ENCODE measurements around the gene SPECC1. TPM values are rescaled to one million over a fixed set of nuclear protein-coding genes. Genes with fewer than 3 reads are reported as not detected.

SPECC1 gene
- total RNA-seq, 1 donor from 2014 or later, result 93.1 TPM

DNA sequence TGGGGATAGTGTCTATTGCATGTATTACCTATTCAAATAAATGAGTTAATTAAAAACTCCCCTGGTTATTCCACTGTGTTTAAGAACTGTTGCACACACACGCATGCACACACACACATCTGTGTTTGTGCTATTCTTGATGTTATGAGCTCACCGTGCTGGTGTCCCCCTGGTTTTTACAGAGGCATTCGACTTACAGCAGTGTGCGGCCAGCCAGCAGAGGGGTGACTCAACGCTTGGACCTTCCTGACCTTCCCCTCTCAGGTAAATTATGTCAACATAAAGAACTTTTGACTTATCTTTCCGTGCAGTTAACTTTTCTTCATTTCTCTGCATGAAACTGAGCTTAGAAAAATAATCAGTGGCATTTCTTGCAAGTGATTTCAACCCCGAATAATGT is 244.2 kb downstream of the SPECC1 start:
- Histone ChIP-seq H3K27ac (no peak overlapping the region), H3K9me3 (ENCODE audit: low read depth) (peaks cover 6% of the 10 kb centered on the region), H4K20me1 (ENCODE audit: low read depth) (no peaks in the 10 kb centered on the region), H3K36me3 (peaks cover 12% of the 10 kb centered on the region), H3F3A (ENCODE audit: low read depth) (no peaks in the 10 kb centered on the region), H3K4me3 (no peak overlapping the region), H3K79me2 (ENCODE audit: low read depth) (no peaks in the 10 kb centered on the region), H3K9ac (no peak overlapping the region), H3K4me1 (no peaks in the 10 kb centered on the region), H2AFZ (replicated peaks) (no peak overlapping the region), H3K27me3 (no peaks in the 10 kb centered on the region), H3K4me2 (no peak overlapping the region)
- H3K27me3 Mint-ChIP-seq (ENCODE audit: insufficient read depth, low read depth), result no peaks in the 10 kb centered on the region
- no peak overlapping the region for H3K4me3 Mint-ChIP-seq
- H3K9me3 Mint-ChIP-seq, result peaks cover 17% of the 10 kb centered on the region
- peaks cover 44% of the 10 kb centered on the region for H3K36me3 Mint-ChIP-seq
- DNase-seq (ENCODE audit: low spot score), result no peak
- H3K4me1 Mint-ChIP-seq, result peaks cover 23% of the 10 kb centered on the region
- H3K27ac Mint-ChIP-seq, result no peak overlapping the region
- TF ChIP-seq, protein P1, sequence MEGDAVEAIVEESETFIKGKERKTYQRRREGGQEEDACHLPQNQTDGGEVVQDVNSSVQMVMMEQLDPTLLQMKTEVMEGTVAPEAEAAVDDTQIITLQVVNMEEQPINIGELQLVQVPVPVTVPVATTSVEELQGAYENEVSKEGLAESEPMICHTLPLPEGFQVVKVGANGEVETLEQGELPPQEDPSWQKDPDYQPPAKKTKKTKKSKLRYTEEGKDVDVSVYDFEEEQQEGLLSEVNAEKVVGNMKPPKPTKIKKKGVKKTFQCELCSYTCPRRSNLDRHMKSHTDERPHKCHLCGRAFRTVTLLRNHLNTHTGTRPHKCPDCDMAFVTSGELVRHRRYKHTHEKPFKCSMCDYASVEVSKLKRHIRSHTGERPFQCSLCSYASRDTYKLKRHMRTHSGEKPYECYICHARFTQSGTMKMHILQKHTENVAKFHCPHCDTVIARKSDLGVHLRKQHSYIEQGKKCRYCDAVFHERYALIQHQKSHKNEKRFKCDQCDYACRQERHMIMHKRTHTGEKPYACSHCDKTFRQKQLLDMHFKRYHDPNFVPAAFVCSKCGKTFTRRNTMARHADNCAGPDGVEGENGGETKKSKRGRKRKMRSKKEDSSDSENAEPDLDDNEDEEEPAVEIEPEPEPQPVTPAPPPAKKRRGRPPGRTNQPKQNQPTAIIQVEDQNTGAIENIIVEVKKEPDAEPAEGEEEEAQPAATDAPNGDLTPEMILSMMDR (IDR thresholded peaks at IDR 0.05), result no peak
- no peak for TF ChIP-seq EZH2phosphoT487 (IDR thresholded peaks at IDR 0.05)
- TF ChIP-seq EZH2 (IDR thresholded peaks at IDR 0.05), result no peak

DNA sequence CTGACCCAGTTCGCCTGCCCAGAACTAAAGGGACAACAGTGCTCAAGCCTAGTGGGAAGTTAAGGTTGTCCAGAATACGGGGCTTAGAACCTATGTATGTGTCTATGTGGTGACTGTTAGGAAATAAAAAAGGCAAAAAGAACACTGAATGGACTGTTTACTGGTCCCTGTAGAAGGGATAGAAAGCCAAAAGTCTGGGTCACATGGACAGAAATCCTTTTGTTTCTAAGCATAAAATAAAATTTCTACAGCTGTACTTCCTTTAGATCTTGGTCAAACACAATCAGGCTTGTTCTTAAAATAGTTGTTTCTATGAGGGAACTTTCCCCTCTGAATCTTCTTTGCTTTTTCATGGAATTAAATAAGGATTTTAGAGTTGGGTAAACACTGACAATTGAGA is 245.4 kb downstream of the SPECC1 start:
- Histone ChIP-seq H3K27me3 (no peaks in the 10 kb centered on the region), H3K36me3 (no peaks in the 10 kb centered on the region), H3F3A (ENCODE audit: low read depth) (no peaks in the 10 kb centered on the region), H3K9ac (no peak overlapping the region), H4K20me1 (ENCODE audit: low read depth) (no peaks in the 10 kb centered on the region), H2AFZ (replicated peaks) (no peak overlapping the region), H3K4me2 (no peak overlapping the region), H3K4me3 (no peak overlapping the region), H3K4me1 (no peaks in the 10 kb centered on the region), H3K9me3 (ENCODE audit: low read depth) (peaks cover under 1% of the 10 kb centered on the region), H3K27ac (no peak overlapping the region), H3K79me2 (ENCODE audit: low read depth) (no peaks in the 10 kb centered on the region)
- Mint-ChIP-seq H3K9me3 (peaks cover 15% of the 10 kb centered on the region), H3K27ac (peak overlapping the region; percentile 82), H3K27me3 (ENCODE audit: insufficient read depth, low read depth) (no peaks in the 10 kb centered on the region), H3K36me3 (peaks cover 41% of the 10 kb centered on the region), H3K4me1 (peaks cover 23% of the 10 kb centered on the region), H3K4me3 (no peak overlapping the region)
- DNase-seq (ENCODE audit: low spot score), result no peak
- TF ChIP-seq, protein P1 (IDR thresholded peaks at IDR 0.05), result no peak
- no peak for TF ChIP-seq EZH2phosphoT487 (IDR thresholded peaks at IDR 0.05)
- TF ChIP-seq EZH2 (IDR thresholded peaks at IDR 0.05), result no peak

DNA sequence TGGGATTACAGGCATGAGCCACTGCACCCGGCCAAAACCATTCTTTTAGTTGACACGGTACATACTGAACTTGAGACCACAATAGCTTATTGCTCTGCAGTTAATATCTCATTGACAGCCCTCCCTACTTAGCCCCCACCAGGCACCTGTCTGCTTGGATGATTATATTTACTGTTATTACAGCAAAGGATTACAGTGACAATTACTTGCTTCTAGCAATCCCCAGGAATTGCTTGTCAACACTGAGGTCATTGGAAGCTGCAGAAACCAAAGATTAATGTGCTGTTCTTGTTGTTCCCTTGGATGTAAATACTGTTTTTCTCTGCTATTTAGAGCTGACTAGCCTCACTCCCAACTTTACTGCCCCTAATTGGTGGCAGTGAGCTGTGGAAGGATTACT is 247.0 kb downstream of the SPECC1 start:
- H3K27me3 Mint-ChIP-seq (ENCODE audit: insufficient read depth, low read depth), result no peaks in the 10 kb centered on the region
- no peak overlapping the region for H3K4me3 Mint-ChIP-seq
- H3K9ac ChIP-seq, result no peak overlapping the region
- no peak overlapping the region for H3K27ac ChIP-seq
- no peaks in the 10 kb centered on the region for H3K9me3 ChIP-seq (ENCODE audit: low read depth)
- H3K4me3 ChIP-seq, result no peak overlapping the region
- H3K36me3 Mint-ChIP-seq, result peaks cover 47% of the 10 kb centered on the region
- H3F3A ChIP-seq (ENCODE audit: low read depth), result no peaks in the 10 kb centered on the region
- H4K20me1 ChIP-seq (ENCODE audit: low read depth), result no peaks in the 10 kb centered on the region
- peak overlapping the region; percentile 54 for H3K27ac Mint-ChIP-seq
- no peaks in the 10 kb centered on the region for H3K4me1 ChIP-seq
- no peaks in the 10 kb centered on the region for H3K27me3 ChIP-seq
- no peak overlapping the region for H2AFZ ChIP-seq (replicated peaks)
- H3K4me2 ChIP-seq, result no peak overlapping the region
- H3K9me3 Mint-ChIP-seq, result peaks cover 11% of the 10 kb centered on the region
- TF ChIP-seq, protein P1 (IDR thresholded peaks at IDR 0.05), result no peak
- no peak for TF ChIP-seq EZH2 (IDR thresholded peaks at IDR 0.05)
- TF ChIP-seq EZH2phosphoT487 (IDR thresholded peaks at IDR 0.05), result no peak
- DNase-seq (ENCODE audit: low spot score), result no peak
- H3K36me3 ChIP-seq, result no peaks in the 10 kb centered on the region
- no peaks in the 10 kb centered on the region for H3K79me2 ChIP-seq (ENCODE audit: low read depth)
- H3K4me1 Mint-ChIP-seq, result peaks cover 27% of the 10 kb centered on the region
